Cerebellar nuclear complex (tissue), 1 donor: ENCODE results near the gene TSPAN15.

Experiments used
- DNase-seq, 2 experiments: peaks; one replicate each; lab custom pipeline; 2025; lab: John Stamatoyannopoulos, UW

TSPAN15 gene

DNA sequence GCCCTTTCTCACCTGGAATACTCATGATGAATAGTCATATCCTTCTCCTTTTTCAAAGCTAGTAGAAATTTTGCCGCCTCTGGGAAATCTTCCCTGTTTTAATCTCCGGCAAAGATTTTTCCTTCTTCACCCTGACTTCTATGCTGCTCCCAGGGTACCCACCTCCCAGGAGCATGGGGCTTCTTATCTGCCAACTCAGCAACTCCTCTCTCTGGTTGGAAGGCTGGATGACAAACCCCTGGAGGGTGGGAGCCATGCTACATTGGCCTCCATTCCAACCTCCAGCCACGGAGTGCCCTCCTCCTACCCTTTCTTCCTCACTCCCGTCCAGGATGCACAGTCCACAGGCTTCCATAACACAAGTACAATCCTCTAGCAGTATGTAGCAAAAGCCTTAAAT lies 102.1 kb downstream of the TSPAN15 start:
- DNase-seq = no peak

DNA sequence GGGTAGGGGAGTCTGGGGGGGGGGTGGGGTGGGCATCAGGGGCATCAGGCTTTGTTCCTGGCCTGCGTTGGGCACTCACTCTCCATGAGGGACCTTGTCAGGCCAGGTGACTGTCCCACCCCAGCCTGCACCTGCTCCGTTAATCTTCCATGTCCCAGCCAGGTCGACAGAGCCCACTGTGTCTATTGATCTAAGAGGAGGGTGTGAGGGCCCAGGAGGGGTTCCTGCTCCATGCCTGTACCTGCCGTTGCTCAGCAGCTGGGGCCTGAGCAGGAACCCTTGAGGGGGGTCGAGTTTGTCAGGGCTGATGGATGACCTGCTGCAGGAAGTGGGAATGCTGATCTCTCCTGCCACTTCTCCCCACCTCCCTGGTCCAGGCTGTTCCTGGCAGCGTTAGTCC lies 103.3 kb downstream of the TSPAN15 start:
- DNase-seq = no peak
